Activated CD8-positive, alpha-beta memory T cell treated with anti-CD3 and anti-CD28 coated beads for 1 hour (primary cell): Measurements from ENCODE around the gene TIMM21.

Experiments used
- DNase-seq, 2 donors: peaks; one replicate each; pipeline ENCODE4 v3.0.0-alpha.2; 2020; ENCODE audit warnings: low read depth in 1 of 2; ENCODE audit errors: extremely low read depth in 1 of 2

Gene TIMM21

GRCh38 chr18:74146756-74147155, 1.6 kb upstream of the TIMM21 start:
- DNase-seq: no peak

DNA sequence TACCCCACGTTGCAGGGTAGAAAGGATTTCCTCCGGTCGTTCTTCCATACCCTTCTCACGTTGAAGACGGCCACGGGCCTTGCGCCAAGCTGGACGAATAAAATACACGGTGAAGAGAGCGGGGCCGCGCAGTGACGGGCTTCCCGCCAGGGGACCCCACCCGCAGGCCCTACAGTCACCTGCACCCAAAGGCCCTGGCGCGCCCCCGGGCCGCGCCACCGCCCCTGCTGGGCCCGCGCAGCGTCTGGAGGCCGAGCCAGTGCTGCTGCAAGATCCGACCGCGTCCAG, 888 bp upstream of the TIMM21 start:
- no peak for DNase-seq

GRCh38 chr18:74148543-74149070, 284 bp downstream of the TIMM21 start:
- no peak for DNase-seq

DNA sequence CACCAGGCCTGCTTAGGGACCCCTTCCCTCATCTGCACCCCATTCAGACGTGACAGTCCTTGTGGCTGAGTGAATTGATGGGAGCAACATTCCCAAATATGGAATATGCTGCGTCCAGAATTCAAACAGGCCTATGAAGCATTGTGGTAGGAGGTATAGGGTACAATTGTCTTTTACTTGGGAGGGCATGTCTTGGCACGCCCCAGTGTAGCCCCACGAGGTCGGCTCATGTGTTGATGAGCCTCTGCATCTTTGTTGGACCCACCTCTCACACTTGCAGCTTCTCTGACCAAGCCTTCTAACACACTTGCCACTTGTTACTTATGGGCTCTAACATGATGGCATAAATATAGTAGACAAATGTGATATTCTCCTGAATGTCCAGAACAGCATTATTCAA, 1.6 kb downstream of the TIMM21 start:
- no peak for DNase-seq

- no peak for DNase-seq
Observed at GRCh38 chr18:74152270-74152669, 3.9 kb downstream of the TIMM21 start.

GRCh38 chr18:74152857-74153256, 4.5 kb downstream of the TIMM21 start:
- DNase-seq: no peak

GRCh38 chr18:74153377-74153776, 5.1 kb downstream of the TIMM21 start:
- no peak for DNase-seq

DNA sequence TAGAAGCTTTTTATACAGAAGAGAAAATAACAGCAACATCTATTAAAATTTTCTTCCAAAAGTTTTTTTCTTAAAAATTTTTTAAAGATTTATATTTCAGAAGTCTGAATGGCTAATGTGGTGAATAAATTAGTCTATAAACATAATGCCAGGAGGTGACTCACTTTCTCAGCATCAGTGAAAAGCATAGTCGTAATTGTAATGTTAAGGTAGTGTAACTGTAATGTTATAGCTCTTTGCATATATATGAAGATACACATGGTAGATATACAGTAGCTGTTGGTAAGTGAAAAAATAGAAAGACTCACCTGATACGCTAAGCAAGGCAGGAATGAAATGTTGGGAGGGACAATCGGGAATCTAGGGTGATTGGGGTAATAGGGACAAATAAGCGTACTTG, 5.5 kb downstream of the TIMM21 start:
- no peak for DNase-seq

DNA sequence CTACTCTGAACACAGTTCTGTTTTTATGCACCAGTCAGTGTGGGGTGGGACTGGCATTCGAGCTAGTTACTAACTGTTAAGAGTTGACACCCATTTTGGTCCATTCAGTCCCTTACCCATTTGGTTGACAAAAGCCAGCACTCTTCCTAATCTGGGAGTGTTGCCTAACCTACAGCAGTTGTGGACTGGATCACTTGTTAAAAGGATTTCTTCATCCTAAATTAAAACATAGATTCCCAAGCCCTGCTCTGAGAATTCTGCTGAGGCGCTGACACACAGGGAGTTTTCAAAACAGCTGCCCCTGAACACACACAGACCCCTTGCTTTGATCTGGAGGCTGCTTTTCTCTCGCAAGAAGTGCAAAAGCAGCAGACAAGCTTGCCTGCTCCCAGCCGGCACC, 6.4 kb downstream of the TIMM21 start:
- no peak for DNase-seq

- no peak for DNase-seq
Observed at GRCh38 chr18:74155276-74155675, 7.0 kb downstream of the TIMM21 start.

DNA sequence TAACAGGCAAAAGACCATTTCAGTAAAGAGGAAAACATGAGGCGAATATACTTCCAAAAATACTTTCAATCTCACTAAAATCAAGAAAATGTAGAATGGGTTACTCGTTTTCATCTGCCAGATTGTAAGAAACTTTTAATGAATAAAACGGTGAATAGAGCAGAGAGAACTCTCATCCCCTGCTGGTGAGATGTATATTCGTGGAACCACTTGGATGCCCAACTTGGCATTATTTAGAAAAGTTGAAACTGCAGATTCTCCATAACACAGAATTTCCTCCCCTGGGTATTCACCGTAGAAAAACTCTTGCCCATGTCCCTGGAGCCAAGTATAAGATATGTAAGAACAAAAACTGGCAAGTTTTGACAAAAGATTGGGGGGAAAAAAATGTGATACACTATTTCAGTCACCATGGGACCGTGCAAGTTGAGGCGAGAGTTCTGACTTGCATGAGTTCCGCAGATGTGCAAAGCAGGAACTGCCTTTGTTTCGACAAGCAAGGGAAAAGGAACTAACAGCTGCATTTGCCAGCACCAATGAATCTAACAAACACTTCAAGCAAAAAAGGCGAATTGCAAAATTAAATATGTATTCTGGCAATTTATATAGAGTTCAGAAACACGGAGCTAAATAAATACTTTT, 14.8 kb downstream of the TIMM21 start:
- DNase-seq: no peak

DNA sequence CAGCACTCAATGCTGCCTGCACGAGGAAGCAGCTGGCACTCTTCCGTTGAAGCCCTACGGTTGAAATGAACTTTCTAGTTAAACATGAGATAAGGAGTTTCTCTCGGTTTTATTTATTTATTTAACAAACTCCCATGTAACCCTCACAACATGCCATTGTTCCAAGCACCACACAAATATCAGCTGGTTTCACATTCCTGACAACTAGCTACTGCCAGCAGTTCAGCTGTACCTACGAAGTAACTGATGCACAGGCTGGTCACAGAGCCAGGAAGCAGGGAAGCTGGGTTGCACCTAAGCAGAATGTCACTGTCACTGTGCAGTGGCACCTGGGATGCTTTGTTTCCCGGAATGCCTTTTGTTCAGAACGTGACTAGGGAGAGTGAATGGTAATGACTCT, 18.1 kb downstream of the TIMM21 start:
- DNase-seq: no peak

GRCh38 chr18:74171910-74172606, 23.7 kb downstream of the TIMM21 start:
- DNase-seq: no peak

DNA sequence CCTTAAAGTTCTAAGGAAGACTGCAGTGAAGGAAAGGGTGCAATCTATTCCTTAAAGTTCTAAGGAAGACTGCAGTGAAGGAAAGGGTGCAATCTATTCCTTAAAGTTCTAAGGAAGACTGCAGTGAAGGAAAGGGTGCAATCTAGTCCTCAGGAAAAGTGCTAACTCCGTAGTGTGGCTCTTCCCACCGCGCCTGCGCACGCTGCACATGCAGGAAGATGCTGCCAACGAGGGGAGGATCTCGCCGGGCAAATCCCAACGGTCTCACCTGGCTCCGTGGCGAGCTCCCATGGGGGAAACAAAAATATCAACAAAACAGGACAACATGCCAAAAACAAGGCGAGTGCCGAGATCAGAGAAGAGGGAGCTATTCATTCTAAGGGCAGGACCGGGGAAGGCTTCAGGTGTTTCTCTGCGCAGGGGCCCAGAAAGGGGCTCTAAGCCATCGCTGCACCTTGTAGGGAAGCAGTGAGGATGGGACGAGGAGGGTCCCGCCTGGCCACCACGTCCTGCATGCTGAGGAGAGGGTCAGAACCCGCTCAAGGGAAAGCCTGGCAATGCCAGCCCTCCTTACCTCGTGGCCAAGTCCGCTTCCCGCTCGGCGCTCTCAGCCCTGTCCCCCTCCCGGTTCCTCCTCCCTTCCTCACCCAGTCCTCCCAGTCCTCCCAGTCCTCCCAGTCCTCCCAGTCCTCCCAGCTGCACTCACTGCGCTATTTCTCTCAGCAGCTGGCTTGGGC, 24.5 kb downstream of the TIMM21 start:
- DNase-seq: no peak

- DNase-seq: no peak
Observed at GRCh38 chr18:74173434-74173750, 25.1 kb downstream of the TIMM21 start.

GRCh38 chr18:74175658-74176057, 27.3 kb downstream of the TIMM21 start:
- no peak for DNase-seq

DNA sequence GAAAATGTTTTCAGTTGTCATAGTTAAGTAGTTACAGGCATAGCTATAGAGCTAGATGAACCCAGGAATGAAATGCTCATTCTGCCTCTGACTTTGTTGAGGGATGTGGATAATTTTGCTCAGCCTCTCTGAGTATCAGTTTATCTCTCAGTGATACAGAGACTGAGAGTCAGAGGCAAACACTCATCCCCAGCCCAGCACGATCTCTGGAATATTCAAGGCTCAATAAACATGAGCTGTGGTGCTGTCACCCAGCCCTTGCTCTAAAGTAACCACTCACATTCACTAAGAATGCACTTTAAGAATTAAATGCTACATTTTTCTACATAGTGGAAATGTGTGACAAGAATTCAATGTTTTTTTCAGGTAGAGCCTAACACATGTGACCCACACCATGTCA, 30.6 kb downstream of the TIMM21 start:
- DNase-seq: no peak

- DNase-seq: no peak
Observed at GRCh38 chr18:74179623-74180199, 31.4 kb downstream of the TIMM21 start.

DNA sequence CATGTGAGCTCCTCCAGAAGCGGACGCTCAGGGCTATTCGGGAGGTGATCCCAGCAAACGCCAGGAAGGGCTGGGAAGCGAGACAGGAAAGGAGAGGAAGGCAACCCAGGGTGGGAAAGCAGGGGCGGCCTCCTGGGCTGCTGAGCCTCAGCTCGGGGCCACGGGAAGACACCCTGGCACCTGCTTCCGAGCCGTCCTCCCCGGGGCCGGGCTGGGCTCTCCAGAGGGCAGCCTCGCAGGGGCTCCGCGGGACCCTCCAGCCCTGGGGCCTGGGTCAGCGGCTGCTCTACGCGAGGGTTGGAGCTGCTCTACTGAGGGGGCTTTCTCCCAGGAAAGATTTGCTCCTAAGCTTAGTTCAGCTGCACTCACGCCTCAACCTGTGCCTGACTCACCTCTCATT, 34.0 kb downstream of the TIMM21 start:
- DNase-seq: no peak

DNA sequence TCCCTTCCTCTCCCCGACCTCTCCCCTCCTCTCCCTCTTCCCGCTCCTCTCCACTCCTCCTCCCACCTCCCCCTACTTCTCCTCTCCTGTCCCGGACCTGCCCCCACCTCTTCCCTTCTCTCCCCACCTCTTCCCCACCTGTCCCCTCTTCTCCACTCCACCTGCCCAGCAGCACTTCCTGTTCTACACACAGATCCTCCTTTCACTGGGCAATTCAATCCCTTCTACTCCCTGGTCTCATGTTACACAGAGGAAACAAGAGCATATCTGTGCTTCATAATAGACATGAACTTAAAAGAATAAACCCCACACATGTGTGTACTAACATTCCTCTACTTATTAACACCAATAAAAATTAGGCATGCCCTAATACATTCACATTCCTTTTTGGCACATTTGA, 34.8 kb downstream of the TIMM21 start:
- DNase-seq: no peak

DNA sequence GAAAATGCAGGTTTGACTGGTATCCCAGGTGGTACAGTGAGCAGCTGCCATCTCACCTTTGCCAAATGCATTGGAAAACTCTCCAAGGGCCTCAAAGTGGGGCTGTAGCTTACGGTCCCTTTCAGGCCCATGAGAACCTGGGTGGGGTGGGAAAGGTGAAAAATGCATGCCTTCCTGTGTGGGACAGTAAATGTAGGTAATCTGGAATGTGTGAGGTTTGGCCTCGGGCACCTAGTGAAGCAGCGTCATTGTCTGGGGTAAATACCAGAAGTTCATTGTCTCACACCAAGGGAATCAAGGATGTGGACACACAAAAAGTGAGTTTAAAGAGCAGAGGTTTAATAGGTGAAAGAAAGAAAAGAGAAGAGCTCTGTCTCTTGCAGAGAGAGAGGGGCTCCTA, 36.6 kb downstream of the TIMM21 start:
- no peak for DNase-seq

DNA sequence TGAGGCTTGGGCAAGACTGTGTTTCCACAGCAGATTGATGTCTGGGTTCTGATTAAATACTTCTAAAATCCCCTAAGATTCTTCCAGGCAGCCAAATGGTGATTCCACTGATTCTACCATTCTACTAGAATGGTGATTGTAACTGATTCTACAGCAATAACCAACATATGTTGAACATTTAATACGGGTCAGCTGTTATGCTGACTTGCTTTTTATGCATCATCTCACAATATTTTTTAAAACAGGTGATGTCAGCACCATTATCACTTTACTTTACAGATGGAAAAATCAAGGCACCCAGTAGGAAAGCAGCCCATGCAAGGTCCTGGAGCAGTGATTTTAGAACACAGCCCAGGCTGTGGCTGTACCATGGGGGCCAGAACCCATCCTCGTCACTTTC, 37.5 kb downstream of the TIMM21 start:
- no peak for DNase-seq
